HG03039 (cell line): Measurements from ENCODE around the gene MBOAT2.
"Not testable (repeated sequence)": the region's sequence is repeated elsewhere in the genome, so short reads cannot be mapped to it uniquely, and the experiment has no call there.

ENCODE experiments used
- ATAC-seq: cut with Tn5 transposase; IDR thresholded peaks from one replicate; pipeline ENCODE4 v1.9.1; 2021; ENCODE audit warnings: mild to moderate bottlenecking, moderate library complexity; ENCODE audit not compliant: unreplicated experiment

Gene MBOAT2

GRCh38 chr2:8993902-8994278 is 9.6 kb downstream of the MBOAT2 start:
- no peak for ATAC-seq

GRCh38 chr2:8993196-8993901 is 10.1 kb downstream of the MBOAT2 start:
- no peak for ATAC-seq

GRCh38 chr2:8992643-8993042 is 10.8 kb downstream of the MBOAT2 start:
- ATAC-seq = no peak

GRCh38 chr2:8989536-8990079 is 13.9 kb downstream of the MBOAT2 start:
- ATAC-seq = no peak

- ATAC-seq = no peak
These were observed 16.1 kb downstream of the MBOAT2 start for GRCh38 chr2:8987410-8987809.

GRCh38 chr2:8986327-8986976 is 17.0 kb downstream of the MBOAT2 start:
- ATAC-seq = no peak

- no peak for ATAC-seq
These were observed 17.7 kb downstream of the MBOAT2 start for GRCh38 chr2:8985561-8986326.

GRCh38 chr2:8984855-8985254 is 18.6 kb downstream of the MBOAT2 start:
- no peak for ATAC-seq

- no peak for ATAC-seq
These were observed 19.3 kb downstream of the MBOAT2 start for GRCh38 chr2:8984157-8984556.

- ATAC-seq = no peak
These were observed 19.9 kb downstream of the MBOAT2 start for GRCh38 chr2:8983571-8983970.

GRCh38 chr2:8981876-8982275 is 21.6 kb downstream of the MBOAT2 start:
- ATAC-seq = no peak

GRCh38 chr2:8980096-8980495 is 23.4 kb downstream of the MBOAT2 start:
- no peak for ATAC-seq

GRCh38 chr2:8977758-8978157 is 25.7 kb downstream of the MBOAT2 start:
- ATAC-seq = no peak

GRCh38 chr2:8976442-8977259 is 26.8 kb downstream of the MBOAT2 start:
- ATAC-seq = no peak

- ATAC-seq = no peak
These were observed 29.5 kb downstream of the MBOAT2 start for GRCh38 chr2:8974016-8974415.

- not testable (repeated sequence) for ATAC-seq
These were observed 30.5 kb downstream of the MBOAT2 start for GRCh38 chr2:8973017-8973416.

GRCh38 chr2:8972535-8972934 is 30.9 kb downstream of the MBOAT2 start:
- not testable (repeated sequence) for ATAC-seq

GRCh38 chr2:8969348-8969747 is 34.1 kb downstream of the MBOAT2 start:
- not testable (repeated sequence) for ATAC-seq

GRCh38 chr2:8966123-8966908 is 37.2 kb downstream of the MBOAT2 start:
- ATAC-seq = no peak
